B cell (primary cell): Measurements from ENCODE around the gene SCUBE1. TPM values are rescaled to one million over a fixed set of nuclear protein-coding genes. Genes with fewer than 3 reads are reported as not detected.

Experiments
- ATAC-seq: fragments of 200-7000 bp; cut with Tn5 transposase; one replicate; pipeline ENCODE4 v1.10.0; 2021; ENCODE audit warnings: low read depth, mild to moderate bottlenecking, moderate number of reproducible peaks, moderate library complexity
- CTCF ChIA-PET: fragments of 350-600 bp; sonication (Branson Sonifier 250); formaldehyde crosslinking; loops from one replicate; lab custom pipeline; 2021; ENCODE audit warnings: antibody characterized with exemption, inconsistent platforms; lab: Charles Lee
- POLR2A ChIA-PET: fragments of 350-600 bp; sonication (Branson Sonifier 250); formaldehyde crosslinking; loops from one replicate; lab custom pipeline; 2021; ENCODE audit warnings: antibody characterized with exemption; lab: Charles Lee
- DNase-seq: peaks from one replicate; pipeline ENCODE4 v3.0.0; 2013
- H2AFZ ChIP-seq: 2 replicates; pipeline ENCODE4 v1.6.1; 2012; ENCODE audit warnings: mild to moderate bottlenecking, low read depth, low read length; ENCODE audit not compliant: insufficient read depth, poor library complexity, severe bottlenecking
- H3K27ac ChIP-seq, 2 donors: 1 replicate in 1 of 2; 2 replicates in 1 of 2; pipeline ENCODE4 v1.5.1; 2012 to 2013; ENCODE audit warnings: low read length in 2 of 2, mild to moderate bottlenecking in 2 of 2, moderate library complexity in 1 of 2
- H3K27me3 ChIP-seq, 4 experiments: fragments of 200-600 bp in 1 of 4; sonication (generic) in 1 of 4; replicated peaks in 1 of 4; 1 replicate in 2 of 4; 2 replicates in 2 of 4; pipeline versions ENCODE4 v1.6.1 to v1.7.0; 2013 to 2016; ENCODE audit warnings: low read length in 3 of 4, mild to moderate bottlenecking in 2 of 4, mixed read lengths in 1 of 4, moderate library complexity in 1 of 4; ENCODE audit not compliant: insufficient read depth in 4 of 4, control insufficient read depth in 3 of 4; ENCODE audit errors: control extremely low read depth in 1 of 4
- H3K36me3 ChIP-seq, 2 experiments: replicated peaks in 1 of 2; 1 replicate in 1 of 2; 2 replicates in 1 of 2; pipeline versions ENCODE4 v1.6.1 to v1.7.1; 2013; ENCODE audit warnings: low read length in 1 of 2; ENCODE audit not compliant: insufficient read depth in 2 of 2, control insufficient read depth in 1 of 2; ENCODE audit errors: control extremely low read depth in 1 of 2, extremely low read depth in 1 of 2
- H3K4me1 ChIP-seq, 2 donors: fragments of 200-600 bp in 1 of 2; sonication (generic) in 1 of 2; 1 replicate in 1 of 2; 2 replicates in 1 of 2; pipeline versions ENCODE4 v1.5.1 to v1.6.1; 2013 to 2017; ENCODE audit warnings: low read length in 2 of 2; ENCODE audit not compliant: control insufficient read depth in 2 of 2, insufficient read depth in 2 of 2
- H3K4me2 ChIP-seq: replicated peaks from 2 replicates; pipeline ENCODE3; 2012; ENCODE audit warnings: mild to moderate bottlenecking, low read depth, low read length; ENCODE audit not compliant: poor library complexity, severe bottlenecking
- H3K4me3 ChIP-seq, 5 experiments: fragments of 200-600 bp in 1 of 5; sonication (generic) in 1 of 5; 1 replicate in 3 of 5; 2 replicates in 2 of 5; pipeline versions ENCODE4 v1.5.1 to v1.7.0; 2011 to 2016; ENCODE audit warnings: low read length in 4 of 5, mild to moderate bottlenecking in 4 of 5, low read depth in 2 of 5, control low read depth in 1 of 5, moderate library complexity in 1 of 5; ENCODE audit not compliant: insufficient read depth in 1 of 5; ENCODE audit errors: control extremely low read depth in 1 of 5, extremely low read depth in 1 of 5
- H3K79me2 ChIP-seq: fragments of 200-600 bp; sonication (generic); one replicate; pipeline ENCODE4 v1.6.0; 2016; ENCODE audit warnings: low read length; ENCODE audit not compliant: control insufficient read depth, insufficient read depth
- H3K9ac ChIP-seq: fragments of 200-600 bp; sonication (generic); 2 replicates; pipeline ENCODE4 v1.6.1; 2017; ENCODE audit warnings: mild to moderate bottlenecking, low read length, moderate library complexity
- H3K9me3 ChIP-seq, 3 donors: one replicate each; pipeline versions ENCODE4 v1.6.1 to v1.7.1; 2013; ENCODE audit warnings: low read length in 2 of 3; ENCODE audit not compliant: control insufficient read depth in 2 of 3, insufficient read depth in 1 of 3; ENCODE audit errors: control extremely low read depth in 1 of 3
- H4K20me1 ChIP-seq: 2 replicates; pipeline ENCODE4 v1.6.0; 2012; ENCODE audit warnings: mild to moderate bottlenecking, low read length; ENCODE audit not compliant: insufficient read depth, control insufficient read depth, poor library complexity, severe bottlenecking
- H3K27ac Mint-ChIP-seq: one replicate; pipeline ENCODE4 v1.8.0; 2021; ENCODE audit warnings: mixed read lengths
- H3K27me3 Mint-ChIP-seq: one replicate; pipeline ENCODE4 v1.8.0; 2021; ENCODE audit warnings: mixed read lengths
- H3K4me1 Mint-ChIP-seq: one replicate; pipeline ENCODE4 v1.8.0; 2021; ENCODE audit warnings: mixed read lengths
- H3K4me3 Mint-ChIP-seq: one replicate; pipeline ENCODE4 v1.8.0; 2021; ENCODE audit warnings: mixed read lengths
- H3K9me3 Mint-ChIP-seq: one replicate; pipeline ENCODE4 v1.8.0; 2022; ENCODE audit warnings: mixed read lengths; ENCODE audit not compliant: insufficient read depth
- CTCF ChIP-seq: fragments of 200-600 bp; IDR thresholded peaks from one replicate; pipeline ENCODE4 v1.8.0; 2022; ENCODE audit warnings: antibody characterized with exemption, mild to moderate bottlenecking
- EZH2 ChIP-seq: IDR thresholded peaks from 2 replicates; pipeline ENCODE4 v1.6.1; 2012; ENCODE audit warnings: borderline replicate concordance, low read depth, mild to moderate bottlenecking, moderate library complexity, low read length; ENCODE audit not compliant: insufficient read depth, poor library complexity, severe bottlenecking
- WGBS: methylation state at CpG from one replicate; pipeline ENCODE4 v1.1.5; 2013; ENCODE audit warnings: missing lambda C conversion rate; ENCODE audit not compliant: insufficient coverage; 5-methylcytosine and 5-hydroxymethylcytosine counted together
- intact Hi-C: fragments of 100-400 bp; cut with micrococcal nuclease; formaldehyde crosslinking; loops from one replicate; pipeline ENCODE4 v1.10.0; 2022
- polyA plus RNA-seq: library from polyadenylated mRNA; depleted of rRNA; stranded (reverse); fragments of >200 nt; gene quantifications from 2 replicates; pipeline ENCODE4 v1.2.3, GENCODE V29; 2012
- total RNA-seq, 2 donors: library from RNA; stranded (reverse); fragments of 120-200 nt in 1 of 2; gene quantifications; 1 replicate in 1 of 2; 2 replicates in 1 of 2; pipeline versions ENCODE4 v1.2.3 to v1.2.4, GENCODE V29; 2013 to 2022

Gene SCUBE1
- total and polyA plus RNA-seq, 2 donors (not counting 1 experiment from before 2014, with no cell fraction given): not detected

DNA sequence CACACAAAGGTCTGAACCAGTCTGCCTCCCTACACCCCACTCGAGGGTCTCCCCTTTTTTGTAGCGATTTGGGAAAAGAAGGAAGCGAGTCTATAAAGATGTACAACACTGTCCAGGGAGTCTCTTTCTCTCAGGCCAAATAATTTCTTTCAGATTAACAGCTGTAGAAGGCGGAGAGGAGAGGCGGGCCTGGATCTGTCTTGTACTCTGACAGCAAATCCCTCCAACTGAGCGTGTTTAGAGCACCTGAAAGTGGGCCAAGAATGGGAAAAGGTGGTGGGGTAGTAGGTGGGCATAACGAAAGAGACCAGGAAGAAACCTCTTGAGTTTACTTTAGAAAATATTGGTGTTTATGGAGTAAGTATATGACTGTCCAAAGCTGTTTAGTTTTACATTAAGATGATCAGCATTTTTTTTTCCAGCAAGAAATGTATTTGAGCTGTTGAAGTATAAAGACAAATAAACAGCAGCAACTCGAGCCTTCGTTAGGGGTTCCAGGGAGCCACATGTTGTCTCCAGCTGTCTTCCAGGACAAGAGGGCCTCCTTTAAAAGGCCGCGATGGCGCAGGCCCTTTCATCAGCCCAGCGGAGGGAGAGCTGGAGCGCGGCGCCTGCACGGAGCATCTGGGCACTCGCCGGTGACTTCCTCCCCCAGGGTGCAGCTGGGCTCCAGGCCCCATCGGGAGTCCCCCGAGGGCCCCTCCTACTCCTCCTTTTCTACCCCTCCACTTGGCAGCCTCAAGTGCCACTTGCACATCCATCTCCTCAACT, 34.9 kb downstream of the SCUBE1 start:
- H3K4me1 ChIP-seq: no peaks in the 10 kb centered on the region
- H3K79me2 ChIP-seq: no peaks in the 10 kb centered on the region
- H4K20me1 ChIP-seq: no peaks in the 10 kb centered on the region
- H2AFZ ChIP-seq: peak overlapping the region; percentile 33
- intact Hi-C loops: no loop called here
- no peaks in the 10 kb centered on the region for H3K9me3 ChIP-seq
- H3K27me3 ChIP-seq: no peaks in the 10 kb centered on the region
- H3K36me3 ChIP-seq: no peaks in the 10 kb centered on the region
- H3K9ac ChIP-seq: no peak overlapping the region
- ChIA-PET POLR2A (no interaction called here), CTCF (no interaction called here)
- no peak for TF ChIP-seq EZH2
- no peak for TF ChIP-seq CTCF
- Mint-ChIP-seq H3K9me3 (no peaks in the 10 kb centered on the region), H3K4me3 (no peak overlapping the region), H3K4me1 (no peaks in the 10 kb centered on the region), H3K27ac (no peak overlapping the region), H3K27me3 (peaks cover 47% of the 10 kb centered on the region)
- ATAC-seq (no peak), DNase-seq (no peak)
- 26% methylated on average over 16 of the region's 21 CpGs for WGBS
- no peak overlapping the region for H3K4me3 ChIP-seq
- no peak overlapping the region for H3K27ac ChIP-seq
- no peak overlapping the region for H3K4me2 ChIP-seq

GRCh38 chr22:43305806-43306205, 37.4 kb downstream of the SCUBE1 start:
- DNase-seq (no peak), ATAC-seq (no peak)
- no peak overlapping the region for H3K4me2 ChIP-seq
- 82% methylated on average over 8 of the region's 8 CpGs for WGBS
- no peak overlapping the region for H3K27ac ChIP-seq
- H3K36me3 ChIP-seq: no peaks in the 10 kb centered on the region
- H3K9me3 Mint-ChIP-seq: no peaks in the 10 kb centered on the region
- no peak overlapping the region for H3K27ac Mint-ChIP-seq
- POLR2A ChIA-PET: no interaction called here
- CTCF ChIA-PET: no interaction called here
- no peak overlapping the region for H2AFZ ChIP-seq
- H3K4me1 ChIP-seq: no peaks in the 10 kb centered on the region
- intact Hi-C loops: no loop called here
- no peaks in the 10 kb centered on the region for H4K20me1 ChIP-seq
- peaks cover 36% of the 10 kb centered on the region for H3K27me3 Mint-ChIP-seq
- TF ChIP-seq CTCF: no peak
- no peak for TF ChIP-seq EZH2
- no peaks in the 10 kb centered on the region for H3K79me2 ChIP-seq
- no peak overlapping the region for H3K4me3 ChIP-seq
- H3K4me3 Mint-ChIP-seq: no peak overlapping the region
- no peaks in the 10 kb centered on the region for H3K4me1 Mint-ChIP-seq
- no peaks in the 10 kb centered on the region for H3K27me3 ChIP-seq
- no peaks in the 10 kb centered on the region for H3K9me3 ChIP-seq
- no peak overlapping the region for H3K9ac ChIP-seq
